Endothelial cell of umbilical vein (primary cell): Measurements from ENCODE around the gene ADAMTSL3.

Experiments used
- CTCF ChIP-seq, 2 donors: IDR thresholded peaks; 1 replicate in 1 of 2; 2 replicates in 1 of 2; pipeline ENCODE4 v1.5.1; 2011; ENCODE audit warnings: low read length in 2 of 2, mild to moderate bottlenecking in 2 of 2, moderate library complexity in 2 of 2, control low read depth in 1 of 2, inconsistent platforms in 1 of 2, low read depth in 1 of 2; ENCODE audit not compliant: insufficient read depth in 1 of 2; ENCODE audit errors: extremely low read depth in 1 of 2
- POLR2AphosphoS5 ChIP-seq: IDR thresholded peaks from 2 replicates; pipeline ENCODE4 v1.6.1; 2012; ENCODE audit warnings: low read depth, mild to moderate bottlenecking, control low read depth, low read length, moderate library complexity; ENCODE audit not compliant: insufficient read depth

DNA sequence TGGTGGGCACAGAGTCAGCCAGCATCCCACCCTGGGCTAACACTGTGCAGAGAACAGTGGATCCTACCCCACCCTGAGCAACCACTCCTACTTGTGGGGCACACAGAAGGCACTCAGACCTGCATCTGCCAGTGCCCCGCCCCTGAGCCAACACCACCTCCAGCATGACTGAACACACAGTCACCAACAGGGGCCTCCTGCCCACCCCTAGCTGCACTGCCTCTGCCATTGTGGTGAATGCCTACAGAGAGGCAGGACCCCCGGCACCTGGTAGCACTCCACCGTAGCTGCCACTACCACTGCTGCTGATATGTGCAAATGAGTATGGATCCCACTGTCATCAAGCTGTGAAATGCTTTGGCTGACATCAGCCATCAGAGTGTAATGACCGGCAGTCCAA lies 123.1 kb downstream of the ADAMTSL3 start:
- TF ChIP-seq POLR2AphosphoS5 (no peak), CTCF (IDR thresholded peaks at IDR 0.05; ENCODE audit: extremely low read depth in 1 of 2, insufficient read depth in 1 of 2, low read depth in 1 of 2, low read length in 2 of 2) (no peak)
